Measurements from ENCODE around the gene SGTB. TPM values are rescaled to one million over a fixed set of nuclear protein-coding genes. Genes with fewer than 3 reads are reported as not detected.

SGTB gene, protein sequence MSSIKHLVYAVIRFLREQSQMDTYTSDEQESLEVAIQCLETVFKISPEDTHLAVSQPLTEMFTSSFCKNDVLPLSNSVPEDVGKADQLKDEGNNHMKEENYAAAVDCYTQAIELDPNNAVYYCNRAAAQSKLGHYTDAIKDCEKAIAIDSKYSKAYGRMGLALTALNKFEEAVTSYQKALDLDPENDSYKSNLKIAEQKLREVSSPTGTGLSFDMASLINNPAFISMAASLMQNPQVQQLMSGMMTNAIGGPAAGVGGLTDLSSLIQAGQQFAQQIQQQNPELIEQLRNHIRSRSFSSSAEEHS
- total RNA-seq (2021) (19.1 and 19.8 TPM in 2 replicates), Bru-seq, nascent RNA (percentile 73 among the genes with signal in this experiment), BruChase-seq, experiment 1, labeled RNA remaining after a 2-hour chase (percentile 76 among the genes with signal in this experiment), BruChase-seq, experiment 2, labeled RNA remaining after a 6-hour chase (percentile 72 among the genes with signal in this experiment)
- long read RNA-seq, full-length matches to known transcripts = 12 of 17 reads
- long read RNA-seq, partial matches to known transcripts = 0 of 17 reads
- long read RNA-seq, other reads (novel, unspliced or antisense) = 5 of 17 reads

DNA sequence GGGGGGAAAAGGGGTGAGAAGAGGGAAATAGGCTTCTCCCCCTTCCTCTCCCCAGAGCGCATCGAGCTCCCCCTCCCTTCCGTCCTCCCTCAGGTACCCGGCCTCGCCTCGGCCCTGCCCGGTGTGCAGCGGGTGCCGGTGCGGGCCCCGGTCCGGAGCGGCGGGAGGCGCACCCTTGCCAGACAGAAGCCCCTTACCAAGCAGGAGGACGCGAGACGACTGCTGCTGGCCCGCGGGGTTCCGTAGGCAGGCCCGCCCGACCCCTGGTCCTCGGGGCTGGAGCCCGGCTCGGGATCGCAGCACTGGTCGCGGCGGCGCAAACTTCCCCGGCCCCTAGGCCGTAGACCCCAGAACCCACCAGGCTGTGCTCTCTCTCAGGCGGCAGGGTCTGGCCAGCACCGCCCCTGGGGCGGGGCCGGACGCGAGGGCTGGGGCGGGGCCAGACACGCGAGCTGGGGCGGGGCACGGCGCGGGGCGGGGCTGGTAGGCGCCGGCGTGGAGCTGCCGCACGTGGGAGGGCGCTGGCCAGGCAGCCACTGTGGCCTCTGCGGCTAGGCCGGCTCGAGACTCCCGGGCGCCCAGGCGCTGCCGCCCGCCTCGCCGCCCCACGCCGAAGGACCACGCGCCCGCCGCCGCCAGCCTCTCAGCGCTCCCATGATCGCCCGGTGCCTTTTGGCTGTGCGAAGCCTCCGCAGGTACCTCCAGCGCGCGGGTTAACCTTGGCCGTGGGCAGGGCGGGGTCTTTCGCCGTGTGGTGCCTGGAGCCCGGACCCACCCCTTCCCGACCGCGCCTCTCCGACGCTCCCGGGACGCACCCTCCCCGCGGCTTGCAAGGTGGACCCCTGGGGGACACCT lies at the start of gene SGTB, which contains the start of gene NLN:
Gene SGTB, minus strand, starts transcription at position 390 of the 855 bp plus-strand sequence. CDS start 1,302 bp downstream, outside the sequence.
Gene NLN, plus strand, starts transcription at position 486 of the 855 bp plus-strand sequence. Its CDS starts 169 bp downstream, at position 655.
- H3K27ac ChIP-seq (ENCODE audit: low read depth, low read length, poor library complexity, severe bottlenecking) = peak within 1 kb of the TSS; percentile 85
- H3K36me3 ChIP-seq (ENCODE audit: insufficient read depth, low read length, poor library complexity, severe bottlenecking) = no peaks in the 10 kb centered on the region
- peak within 1 kb of the TSS; percentile 77 for H3K4me3 ChIP-seq (ENCODE audit: low read depth, low read length, poor library complexity, severe bottlenecking)
- intact Hi-C loops (cut with micrococcal nuclease; ENCODE audit: unreplicated experiment) = loop anchor here (2.0 to 10.0 kb wide), 2 partner anchors 203 to 423 kb away; partner anchors contain the start of gene SREK1
- TF ChIP-seq EZH2 (IDR thresholded peaks at IDR 0.05; ENCODE audit: borderline replicate concordance, low read depth, low read length, poor library complexity, severe bottlenecking) = no peak
- TF ChIP-seq, protein P1, sequence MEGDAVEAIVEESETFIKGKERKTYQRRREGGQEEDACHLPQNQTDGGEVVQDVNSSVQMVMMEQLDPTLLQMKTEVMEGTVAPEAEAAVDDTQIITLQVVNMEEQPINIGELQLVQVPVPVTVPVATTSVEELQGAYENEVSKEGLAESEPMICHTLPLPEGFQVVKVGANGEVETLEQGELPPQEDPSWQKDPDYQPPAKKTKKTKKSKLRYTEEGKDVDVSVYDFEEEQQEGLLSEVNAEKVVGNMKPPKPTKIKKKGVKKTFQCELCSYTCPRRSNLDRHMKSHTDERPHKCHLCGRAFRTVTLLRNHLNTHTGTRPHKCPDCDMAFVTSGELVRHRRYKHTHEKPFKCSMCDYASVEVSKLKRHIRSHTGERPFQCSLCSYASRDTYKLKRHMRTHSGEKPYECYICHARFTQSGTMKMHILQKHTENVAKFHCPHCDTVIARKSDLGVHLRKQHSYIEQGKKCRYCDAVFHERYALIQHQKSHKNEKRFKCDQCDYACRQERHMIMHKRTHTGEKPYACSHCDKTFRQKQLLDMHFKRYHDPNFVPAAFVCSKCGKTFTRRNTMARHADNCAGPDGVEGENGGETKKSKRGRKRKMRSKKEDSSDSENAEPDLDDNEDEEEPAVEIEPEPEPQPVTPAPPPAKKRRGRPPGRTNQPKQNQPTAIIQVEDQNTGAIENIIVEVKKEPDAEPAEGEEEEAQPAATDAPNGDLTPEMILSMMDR (conservative IDR thresholded peaks at IDR 0.05; ENCODE audit: low read depth, low read length) = no peak
- H3K9me3 ChIP-seq (ENCODE audit: low read depth, low read length, poor library complexity, severe bottlenecking) = no peaks in the 10 kb centered on the region
- BruUV-seq (replicated peaks) = no TSS peak
- peak; percentile 85 for DNase-seq (ENCODE audit: low spot score)
- ChIA-PET POLR2A (ENCODE audit: low non-redundant PET) (interaction anchor here (0.7 kb wide), 1 partner anchor 111 kb away, joined by 4 read pairs; no protein-coding TSS in a partner anchor), CTCF (interaction anchor here (0.5 to 0.6 kb wide), 2 partner anchors 243 to 505 kb away, joined by 3 to 4 read pairs; no protein-coding TSS in a partner anchor)
- peaks cover 16% of the 10 kb centered on the region for H3K4me1 ChIP-seq (ENCODE audit: insufficient read depth, low read length, poor library complexity, severe bottlenecking)
- no peaks in the 10 kb centered on the region for H3K27me3 ChIP-seq (replicated peaks; ENCODE audit: insufficient read depth, low read depth, low read length, poor library complexity)

DNA sequence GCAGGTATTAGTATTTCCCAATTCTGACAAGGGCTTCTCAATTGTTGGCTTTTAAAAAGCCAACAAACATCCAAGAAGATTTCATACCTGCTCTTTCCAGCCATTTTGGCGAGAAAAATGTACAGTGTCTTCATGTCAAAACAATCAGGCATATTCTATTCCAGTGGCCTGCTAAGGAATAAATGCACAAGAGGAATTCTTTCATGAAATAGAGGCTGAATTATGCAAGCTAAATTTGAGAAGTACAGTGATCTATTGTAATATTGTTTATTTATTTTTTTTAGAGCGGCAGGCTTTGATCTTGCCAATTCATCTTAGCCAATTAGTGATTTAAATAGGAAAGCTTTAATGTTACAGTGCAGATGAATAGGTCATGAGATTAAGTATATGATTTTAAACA lies 49.4 kb upstream of the SGTB start:
- BruUV-seq (replicated peaks) = no TSS peak
- POLR2A ChIA-PET (ENCODE audit: low non-redundant PET) = no interaction called here
- Histone ChIP-seq H3K36me3 (ENCODE audit: insufficient read depth, low read length, poor library complexity, severe bottlenecking) (peaks cover 8% of the 10 kb centered on the region), H3K27me3 (replicated peaks; ENCODE audit: insufficient read depth, low read depth, low read length, poor library complexity) (no peaks in the 10 kb centered on the region), H3K9me3 (ENCODE audit: low read depth, low read length, poor library complexity, severe bottlenecking) (no peaks in the 10 kb centered on the region), H3K27ac (ENCODE audit: low read depth, low read length, poor library complexity, severe bottlenecking) (no peak overlapping the region), H3K4me1 (ENCODE audit: insufficient read depth, low read length, poor library complexity, severe bottlenecking) (peaks cover 8% of the 10 kb centered on the region), H3K4me3 (ENCODE audit: low read depth, low read length, poor library complexity, severe bottlenecking) (no peak overlapping the region)
- DNase-seq (ENCODE audit: low spot score) = no peak
- TF ChIP-seq, protein P1 (conservative IDR thresholded peaks at IDR 0.05; ENCODE audit: low read depth, low read length) = no peak
- no peak for TF ChIP-seq EZH2 (IDR thresholded peaks at IDR 0.05; ENCODE audit: borderline replicate concordance, low read depth, low read length, poor library complexity, severe bottlenecking)
- CTCF ChIA-PET = no interaction called here
- intact Hi-C loops (cut with micrococcal nuclease; ENCODE audit: unreplicated experiment) = no loop called here

DNA sequence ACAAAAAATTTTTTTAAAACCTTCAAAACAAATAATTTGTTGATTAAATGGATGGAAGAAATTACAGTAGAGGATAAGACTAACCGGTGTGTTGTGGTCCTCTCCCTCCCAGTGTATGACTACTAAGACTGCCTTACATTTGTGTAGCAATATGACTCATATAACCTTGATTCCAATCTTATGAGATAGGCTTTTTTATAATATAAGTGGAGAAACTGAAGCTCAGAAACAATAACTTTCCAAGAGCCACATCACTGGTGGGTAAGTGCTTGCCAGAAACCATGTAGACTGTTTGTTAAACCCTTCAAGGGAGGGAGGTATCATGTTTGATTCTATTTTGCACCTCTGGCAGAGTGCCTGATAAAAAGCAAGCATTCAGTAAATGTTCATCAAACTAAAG lies 47.6 kb upstream of the SGTB start:
- peaks cover 7% of the 10 kb centered on the region for H3K4me1 ChIP-seq (ENCODE audit: insufficient read depth, low read length, poor library complexity, severe bottlenecking)
- no peaks in the 10 kb centered on the region for H3K27me3 ChIP-seq (replicated peaks; ENCODE audit: insufficient read depth, low read depth, low read length, poor library complexity)
- CTCF ChIA-PET = no interaction called here
- TF ChIP-seq EZH2 (IDR thresholded peaks at IDR 0.05; ENCODE audit: borderline replicate concordance, low read depth, low read length, poor library complexity, severe bottlenecking) = no peak
- TF ChIP-seq, protein P1 (conservative IDR thresholded peaks at IDR 0.05; ENCODE audit: low read depth, low read length) = no peak
- no TSS peak for BruUV-seq (replicated peaks)
- H3K27ac ChIP-seq (ENCODE audit: low read depth, low read length, poor library complexity, severe bottlenecking) = no peak overlapping the region
- intact Hi-C loops (cut with micrococcal nuclease; ENCODE audit: unreplicated experiment) = no loop called here
- no peak overlapping the region for H3K4me3 ChIP-seq (ENCODE audit: low read depth, low read length, poor library complexity, severe bottlenecking)
- DNase-seq (ENCODE audit: low spot score) = no peak
- POLR2A ChIA-PET (ENCODE audit: low non-redundant PET) = no interaction called here
- no peaks in the 10 kb centered on the region for H3K9me3 ChIP-seq (ENCODE audit: low read depth, low read length, poor library complexity, severe bottlenecking)
- peaks cover 12% of the 10 kb centered on the region for H3K36me3 ChIP-seq (ENCODE audit: insufficient read depth, low read length, poor library complexity, severe bottlenecking)
